ENCODE measurements around the gene SFMBT2.

The SFMBT2 gene

GRCh38 chr10:7424919-7425318, 14.1 kb upstream of the SFMBT2 start:
- no peak for DNase-seq

DNA sequence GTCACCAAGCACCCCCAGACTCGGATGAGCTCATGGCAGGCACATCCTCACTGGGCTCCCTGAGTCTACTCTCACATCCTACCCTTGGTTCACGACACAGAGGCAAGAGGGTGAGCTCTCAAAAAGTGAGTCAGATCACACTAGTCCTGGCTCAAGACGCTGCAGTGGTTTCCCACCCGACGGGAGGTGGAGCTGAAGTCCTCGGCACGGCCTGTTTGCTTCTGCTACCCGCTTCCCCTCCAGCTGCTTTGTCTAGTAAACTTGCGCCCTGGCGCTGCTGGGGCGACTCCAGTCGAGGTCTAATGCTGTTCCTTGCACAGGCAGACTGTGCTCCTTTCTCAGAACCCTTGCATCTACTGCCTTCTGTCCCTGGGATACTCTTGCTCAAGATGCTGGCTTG, 13.5 kb upstream of the SFMBT2 start:
- no peak for DNase-seq

DNA sequence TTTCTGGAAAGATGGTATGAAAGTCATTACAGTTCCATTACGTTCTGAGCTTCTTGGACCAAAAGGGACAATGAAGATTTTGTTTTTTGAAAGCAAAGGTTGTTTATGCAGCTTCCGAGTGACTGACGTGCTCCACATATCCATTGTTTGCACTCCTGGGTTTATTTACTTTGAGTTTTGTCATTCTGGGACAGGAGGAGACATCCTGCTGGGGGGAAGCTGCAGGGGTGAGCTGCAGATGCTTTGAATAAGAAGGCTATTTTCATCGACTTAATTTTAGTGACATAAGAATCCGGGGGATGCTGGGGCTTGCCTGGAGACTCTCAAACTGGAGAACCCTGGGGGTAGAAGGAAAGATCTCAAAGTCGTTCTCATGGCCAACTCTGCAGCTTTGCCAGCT, 12.7 kb upstream of the SFMBT2 start:
- no peak for DNase-seq

GRCh38 chr10:7421526-7421925, 10.7 kb upstream of the SFMBT2 start:
- DNase-seq, result no peak

DNA sequence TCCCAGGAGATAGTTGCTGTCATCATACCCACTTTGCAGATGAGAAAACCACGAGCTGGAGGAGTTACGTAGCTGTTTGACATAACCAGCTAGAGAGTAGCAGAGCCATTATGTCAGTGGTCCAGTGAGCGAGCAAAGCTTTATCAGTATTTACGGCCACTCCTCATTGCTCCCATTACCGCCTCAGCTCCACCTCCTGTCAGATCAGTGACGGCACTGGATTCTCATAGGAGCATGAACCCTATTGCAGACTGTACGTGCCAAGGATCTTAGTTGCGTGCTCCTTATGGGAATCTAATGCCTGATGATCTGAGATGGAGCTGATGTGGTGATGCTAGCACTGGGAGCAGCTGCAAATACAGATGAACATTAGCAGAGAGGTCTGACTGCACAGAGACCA, 9.2 kb upstream of the SFMBT2 start:
- DNase-seq, result no peak

DNA sequence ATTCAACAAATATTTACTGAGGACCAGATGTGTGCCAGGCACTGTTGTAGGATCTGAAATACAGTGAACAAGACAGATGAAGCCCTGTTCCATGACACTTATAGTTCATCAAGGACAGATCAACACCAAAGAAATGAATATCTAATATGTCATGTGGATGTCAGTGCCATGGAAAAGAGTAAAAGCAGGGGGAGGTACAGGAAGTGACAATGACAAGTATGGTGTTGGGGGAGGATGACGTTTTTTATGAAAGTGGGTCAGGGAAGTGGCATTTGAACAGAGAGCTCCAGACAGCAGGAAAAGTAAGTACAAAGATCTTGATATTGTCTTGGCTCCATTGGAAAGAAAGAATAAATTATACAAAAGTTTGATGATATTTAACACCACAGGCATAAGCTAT, 7.0 kb upstream of the SFMBT2 start:
- DNase-seq, result no peak

DNA sequence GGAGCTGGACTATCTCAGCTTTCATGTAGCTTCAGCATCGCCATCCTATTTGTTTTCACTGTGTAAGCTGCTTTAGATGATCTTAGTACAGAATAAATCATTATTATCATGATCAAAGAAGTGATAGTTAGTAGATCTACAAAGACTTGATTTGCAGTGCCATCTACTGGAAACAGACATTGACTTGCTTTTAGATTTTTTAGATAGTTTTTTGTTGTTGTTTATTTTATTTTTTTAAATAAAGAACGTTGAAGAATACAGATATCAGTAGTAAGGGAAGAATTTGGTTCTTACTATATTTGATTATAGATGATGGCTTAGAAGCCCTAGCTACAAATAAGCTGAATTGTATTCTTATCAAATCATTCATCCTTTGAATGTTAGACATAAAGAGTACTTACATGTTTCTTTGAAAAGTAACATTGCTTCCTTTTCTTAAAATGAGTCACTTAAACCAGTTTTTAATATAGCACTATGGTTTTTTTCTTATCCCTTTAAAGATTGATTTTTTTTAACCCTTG, 6.3 kb upstream of the SFMBT2 start:
- no peak for DNase-seq

DNA sequence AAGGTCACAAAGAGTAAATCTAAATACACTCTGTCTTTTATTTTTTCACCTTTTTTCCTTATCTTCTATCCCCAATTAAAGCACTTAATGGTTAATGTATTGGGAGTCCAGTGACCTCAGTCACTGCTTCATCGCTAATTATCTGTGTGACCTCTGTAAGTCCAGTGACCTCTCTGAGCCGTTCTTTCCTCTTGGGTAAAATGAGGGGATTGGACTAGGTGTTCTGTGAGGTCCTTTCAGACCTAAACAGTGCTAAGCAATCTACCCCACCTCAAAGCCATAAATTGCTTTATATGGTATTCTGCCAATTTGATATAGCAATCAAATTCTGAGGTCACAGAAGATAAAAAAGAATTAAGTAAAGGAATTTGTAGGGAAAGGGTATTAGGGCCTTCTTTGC, 3.9 kb upstream of the SFMBT2 start:
- no peak for DNase-seq

DNA sequence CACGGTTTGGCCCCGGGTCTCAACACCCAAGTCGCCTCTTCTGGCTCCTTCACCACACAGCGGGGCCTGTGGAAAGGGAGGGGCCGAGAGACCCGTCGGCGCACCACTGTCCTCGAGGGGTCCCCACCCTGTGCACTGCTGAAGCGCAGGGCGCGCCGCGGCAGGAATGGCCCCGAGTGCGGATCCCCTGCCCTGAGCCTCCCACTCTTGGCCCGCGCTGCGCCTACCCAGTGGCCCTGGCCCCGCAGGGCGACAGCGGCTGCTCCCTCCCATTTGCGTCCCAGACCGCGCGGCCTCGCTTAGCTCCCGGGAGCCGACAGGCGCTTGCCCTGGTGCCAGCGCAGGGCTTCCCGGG, 2.1 kb upstream of the SFMBT2 start:
- DNase-seq, result no peak

DNA sequence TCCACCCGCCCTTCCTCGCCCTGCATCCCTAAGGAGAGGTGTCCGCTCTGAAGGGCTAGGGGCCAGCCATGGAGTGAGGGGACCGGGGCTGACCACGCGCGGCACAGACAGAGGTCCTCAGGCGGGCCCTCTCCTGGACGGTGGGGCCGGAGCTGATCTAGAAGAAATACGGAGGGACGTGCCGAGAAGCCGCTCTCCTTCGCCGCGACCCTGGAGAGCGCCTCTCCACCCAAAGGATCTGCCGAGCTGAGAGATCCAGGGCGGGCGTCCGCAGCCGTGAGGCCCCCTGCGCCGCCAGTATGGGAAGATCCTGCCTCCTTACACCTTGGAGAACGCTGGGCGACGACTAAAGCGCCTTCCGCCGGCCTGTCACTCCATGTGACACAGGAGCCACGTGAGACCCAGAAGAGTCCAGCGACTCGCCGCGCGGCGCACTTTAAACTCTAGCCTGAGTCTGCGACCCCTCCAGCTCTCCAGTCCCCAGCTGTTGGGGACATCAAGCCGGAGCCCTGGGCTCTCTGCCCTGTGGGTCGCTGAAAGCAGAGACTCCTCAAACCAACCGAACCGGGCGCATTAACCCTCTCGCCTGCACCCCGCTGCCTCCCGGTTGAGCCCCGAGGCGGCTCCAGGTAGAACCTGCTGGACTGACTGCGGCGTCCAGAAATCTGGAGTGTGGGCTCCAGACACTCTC, 1.5 kb upstream of the SFMBT2 start:
- DNase-seq, result peak; percentile 49

DNA sequence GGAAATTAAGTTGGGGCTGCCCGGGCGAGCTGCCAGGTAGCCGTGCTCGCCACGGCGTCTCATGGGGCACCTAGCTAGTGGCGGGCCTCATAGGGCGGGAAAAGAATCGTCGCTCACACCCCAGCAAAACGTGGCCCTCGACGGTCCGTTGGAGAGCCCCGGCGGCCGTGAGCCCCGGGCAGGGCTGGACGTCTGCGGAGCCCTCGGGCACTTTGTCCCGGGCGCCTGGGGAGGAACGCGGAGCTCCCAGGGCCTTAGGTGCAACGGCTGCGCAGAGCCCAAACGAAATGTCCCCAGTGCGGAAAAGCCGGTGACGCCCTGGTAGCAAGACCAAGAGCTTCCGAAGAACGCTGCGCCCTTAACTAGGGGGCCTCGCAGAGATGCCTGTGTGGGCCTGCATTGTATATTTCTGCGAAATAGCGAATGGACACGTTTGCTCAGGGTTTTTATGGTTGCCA, 866 bp upstream of the SFMBT2 start:
- DNase-seq, result peak; percentile 24

DNA sequence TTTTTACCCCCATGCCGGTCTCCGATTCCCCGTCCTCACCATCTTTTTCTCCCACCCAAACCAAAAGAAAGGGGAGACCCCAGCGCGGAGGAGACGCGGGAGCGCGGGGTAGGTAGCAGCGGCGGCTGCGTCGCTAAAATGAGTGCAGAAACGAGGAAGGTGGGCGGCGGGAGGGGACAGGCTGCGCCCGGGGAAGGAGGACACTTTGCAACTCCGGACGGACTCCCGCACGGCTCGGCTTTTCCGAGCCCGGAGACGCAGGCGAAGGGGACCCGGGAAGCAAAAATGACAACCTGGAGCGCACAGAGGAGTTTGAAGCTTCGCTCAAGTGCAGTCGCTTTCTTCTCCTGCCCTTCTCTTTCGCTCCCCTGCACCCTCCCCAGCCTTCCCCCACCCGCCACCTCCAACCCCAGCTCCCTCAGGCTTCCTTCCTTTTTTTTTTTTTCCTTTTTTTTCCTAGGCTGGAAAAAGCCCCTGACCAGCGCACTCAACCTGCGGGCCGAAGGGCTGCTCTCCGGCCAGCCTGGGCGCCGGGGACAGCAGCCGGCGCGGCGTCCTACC, 453 bp downstream of the SFMBT2 start:
- DNase-seq, result peak; percentile 39

DNA sequence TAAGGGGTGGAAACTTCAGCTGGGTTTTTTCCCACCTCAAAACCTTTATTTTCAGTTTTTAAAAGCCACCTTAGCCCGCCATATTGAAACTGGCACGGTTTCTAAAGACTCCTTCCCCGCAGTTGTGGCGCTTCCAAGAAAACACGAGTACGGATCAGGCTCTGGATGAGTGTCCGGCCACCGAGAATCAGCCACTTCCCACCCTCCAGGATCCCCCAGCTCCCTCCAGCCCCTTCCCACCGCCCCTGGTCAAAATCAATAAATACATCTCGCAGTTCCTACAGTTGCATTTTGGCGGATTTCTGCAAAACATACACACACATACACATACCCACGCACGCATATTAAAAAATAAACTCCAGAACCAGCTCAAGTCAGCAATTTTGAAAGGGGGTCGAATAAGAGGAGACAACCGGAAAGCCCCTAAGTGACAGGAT, 1.1 kb downstream of the SFMBT2 start:
- peak; percentile 28 for DNase-seq

GRCh38 chr10:7409045-7409731, 1.6 kb downstream of the SFMBT2 start:
- DNase-seq, result peak; percentile 60

DNA sequence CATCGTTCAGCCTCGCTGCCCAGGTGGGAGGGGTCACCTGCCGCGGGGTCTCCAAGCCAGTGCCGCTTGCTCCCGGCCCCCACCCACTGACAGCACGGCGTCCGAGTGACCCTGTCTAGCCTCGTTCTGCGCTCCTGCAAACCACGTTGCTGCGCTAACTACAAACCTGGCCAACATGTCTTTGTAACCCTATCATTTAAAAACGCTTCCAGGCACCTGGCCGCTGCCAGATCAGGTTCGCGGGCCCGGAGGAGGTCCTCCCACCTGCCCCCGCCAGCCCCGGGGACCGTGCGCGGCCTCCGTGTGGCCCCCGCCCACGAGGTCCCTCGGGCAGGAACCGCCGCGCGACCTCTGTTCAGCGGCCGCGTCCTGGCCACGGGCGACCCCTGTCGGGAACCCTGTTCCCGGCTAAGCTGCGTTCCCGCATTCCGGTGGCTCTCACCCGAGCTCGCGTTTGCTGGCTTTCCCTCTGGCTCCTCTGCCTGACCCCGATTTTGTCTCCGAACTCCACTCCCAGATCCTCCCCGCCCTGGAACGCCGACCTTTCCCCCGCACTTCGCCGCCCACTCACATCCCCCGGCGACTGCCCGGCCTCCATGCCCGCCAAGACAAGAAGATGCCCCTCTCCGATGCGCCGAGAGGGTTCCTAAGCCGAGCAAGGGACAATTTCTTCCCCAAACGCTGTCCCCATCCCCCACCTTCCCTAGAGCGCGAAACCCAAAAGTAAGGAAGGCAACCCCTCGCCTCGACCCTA, 2.4 kb downstream of the SFMBT2 start:
- peak; percentile 83 for DNase-seq

DNA sequence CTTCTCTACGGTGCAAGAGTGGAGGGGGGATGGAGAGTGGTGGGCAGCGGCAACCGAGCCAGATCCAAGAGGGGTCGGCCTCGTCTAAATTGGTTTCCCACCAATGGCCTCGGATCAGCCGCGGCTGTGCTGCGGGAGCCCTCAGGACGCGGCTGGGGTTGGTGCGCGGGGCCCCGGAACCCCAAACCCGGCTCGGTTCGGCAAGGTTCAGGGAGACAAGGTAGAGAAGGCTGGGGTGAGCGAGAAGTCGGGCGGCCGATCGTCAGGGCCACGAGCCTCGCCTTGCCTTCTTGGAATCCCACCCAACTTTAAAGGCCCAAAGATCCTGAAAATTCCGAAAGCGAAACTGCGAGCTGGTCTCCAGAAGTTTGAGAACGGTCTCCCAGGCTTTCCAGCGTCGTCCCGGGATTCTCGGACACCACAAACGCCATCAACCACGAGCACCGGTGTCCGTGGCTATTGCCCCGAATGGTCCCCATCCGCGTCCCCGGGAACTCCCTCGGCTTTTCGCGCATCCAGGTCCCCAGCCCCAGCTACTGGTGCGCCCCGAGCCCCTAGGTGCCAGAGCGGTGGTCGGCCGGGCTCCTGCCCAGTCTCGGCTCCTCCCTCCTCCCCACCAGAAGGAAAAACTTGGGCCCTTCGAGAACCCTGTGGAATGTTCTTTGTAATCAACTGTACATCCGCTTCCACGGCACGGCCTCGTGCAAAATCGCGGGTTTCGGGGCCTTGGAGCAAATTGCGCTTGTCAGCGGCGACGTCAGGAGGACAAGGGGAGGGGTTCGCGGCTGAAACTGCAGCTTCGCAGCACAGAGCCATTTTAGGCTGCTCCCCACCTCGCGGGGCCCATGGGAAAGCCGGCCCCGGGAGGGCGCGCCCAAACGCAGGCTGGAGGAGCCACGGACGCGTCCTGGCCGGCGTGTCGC, 3.2 kb downstream of the SFMBT2 start:
- peak; percentile 75 for DNase-seq

- peak; percentile 37 for DNase-seq
Observed at GRCh38 chr10:7406712-7407333, 4.0 kb downstream of the SFMBT2 start.

DNA sequence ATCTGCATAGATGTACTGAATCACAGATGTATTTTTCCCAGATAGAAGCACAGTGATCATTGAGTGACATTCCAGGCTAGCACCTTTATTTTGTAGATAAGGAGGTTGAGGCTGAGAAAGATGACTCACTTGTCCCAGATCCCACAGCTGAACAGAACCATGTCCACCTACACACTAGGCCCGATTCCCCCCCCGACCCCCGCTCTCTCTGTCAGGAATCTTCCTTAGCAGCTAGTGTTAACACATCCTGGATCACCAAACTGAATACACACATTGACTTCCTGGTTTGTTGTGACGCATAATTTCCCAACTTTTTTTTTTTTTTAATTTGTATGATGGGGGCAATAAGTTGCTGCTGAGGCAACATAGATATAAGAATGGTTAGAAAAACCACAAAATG, 5.2 kb downstream of the SFMBT2 start:
- DNase-seq, result no peak

DNA sequence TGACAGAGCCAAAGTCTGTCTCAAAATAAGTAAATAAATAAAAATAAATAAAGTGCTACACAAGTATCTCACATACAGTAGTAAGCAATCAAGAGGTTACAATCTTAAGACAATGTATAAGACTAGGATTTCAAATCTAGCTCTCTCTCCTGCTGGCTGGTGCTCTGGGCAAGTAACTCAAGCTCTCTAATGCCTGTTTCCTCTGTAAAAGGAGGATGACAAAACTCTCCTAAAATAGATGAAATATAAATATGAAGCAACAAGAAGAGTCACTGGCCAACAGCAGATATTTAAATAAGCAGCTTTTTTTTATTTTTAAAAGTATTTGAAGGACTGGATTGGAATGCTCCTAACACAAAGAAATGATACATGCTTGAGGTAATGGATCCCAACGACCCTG, 7.2 kb downstream of the SFMBT2 start:
- no peak for DNase-seq

- no peak for DNase-seq
Observed at GRCh38 chr10:7401782-7402181, 9.1 kb downstream of the SFMBT2 start.

- DNase-seq, result no peak
Observed at GRCh38 chr10:7401156-7401555, 9.7 kb downstream of the SFMBT2 start.
